Epithelial cell of proximal tubule (primary cell): Measurements from ENCODE around the gene MIA2. TPM values are rescaled to one million over a fixed set of nuclear protein-coding genes. Genes with fewer than 3 reads are reported as not detected.
"Not testable (repeated sequence)": the region's sequence is repeated elsewhere in the genome, so short reads cannot be mapped to it uniquely, and the experiment has no call there.

Experiments
- DNase-seq: peaks from one replicate; pipeline ENCODE4 v3.0.0-alpha.2; 2011; ENCODE audit warnings: low read depth
- H3K4me3 ChIP-seq: 2 replicates; pipeline ENCODE4 v1.5.1; 2011; ENCODE audit warnings: low read depth, mild to moderate bottlenecking, low read length
- CTCF ChIP-seq: conservative IDR thresholded peaks from 2 replicates; pipeline ENCODE4 v1.5.1; 2012; ENCODE audit warnings: low read depth, mild to moderate bottlenecking, low read length
- total RNA-seq: library from RNA; depleted of rRNA; stranded (reverse); fragments of >200 nt; gene quantifications from 2 replicates; pipeline ENCODE4 v1.2.3, GENCODE V29; 2015

Gene MIA2
- 10.4 and 12.1 TPM in 2 replicates for total RNA-seq

- H3K4me3 ChIP-seq: peak within 1 kb of the TSS; percentile 66
- TF ChIP-seq CTCF: no peak
- no peak for DNase-seq
Measured at GRCh38 chr14:39233680-39234326, at the start of gene MIA2. TSS of gene MIA2 (plus strand) at chr14:39233915. CDS start at chr14:39234115, 200 bp downstream.

- no peak for TF ChIP-seq CTCF
- no peak for DNase-seq
Measured at GRCh38 chr14:39184628-39185255, 49.0 kb upstream of the MIA2 start.

GRCh38 chr14:39185256-39186049, 48.3 kb upstream of the MIA2 start:
- TF ChIP-seq CTCF: no peak
- DNase-seq: no peak
- H3K4me3 ChIP-seq: no peak overlapping the region

More at GRCh38 chr14:39184628-39185255, 49.0 kb upstream of the MIA2 start:
- no peak overlapping the region for H3K4me3 ChIP-seq

- no peak overlapping the region for H3K4me3 ChIP-seq
- no peak for TF ChIP-seq CTCF
- DNase-seq: no peak
Measured at GRCh38 chr14:39186941-39187525, 46.7 kb upstream of the MIA2 start.

- no peak overlapping the region for H3K4me3 ChIP-seq
- no peak for DNase-seq
- no peak for TF ChIP-seq CTCF
Measured at GRCh38 chr14:39203659-39204606, 29.8 kb upstream of the MIA2 start.

GRCh38 chr14:39207430-39207829, 26.3 kb upstream of the MIA2 start:
- H3K4me3 ChIP-seq, DNase-seq: not testable (repeated sequence)
